Trophoblast cell (in vitro differentiated cells and primary cell): ENCODE measurements around the gene ZNF189.

Source experiments
- DNase-seq, 2 donors: peaks; one replicate each; pipeline ENCODE4 v3.0.0-alpha.2; 2016
- H2AFZ ChIP-seq: 2 replicates; pipeline ENCODE4 v1.6.1; 2013; ENCODE audit warnings: low read length, moderate library complexity, mild to moderate bottlenecking; ENCODE audit not compliant: insufficient read depth, poor library complexity
- H2AK5ac ChIP-seq: 2 replicates; pipeline ENCODE4 v1.6.1; 2013; ENCODE audit warnings: mild to moderate bottlenecking, low read length
- H2BK120ac ChIP-seq: 2 replicates; pipeline ENCODE4 v1.6.1; 2013; ENCODE audit warnings: low read length, mild to moderate bottlenecking, moderate library complexity; ENCODE audit not compliant: insufficient read depth, poor library complexity
- H2BK12ac ChIP-seq: 2 replicates; pipeline ENCODE4 v1.6.1; 2013; ENCODE audit warnings: mild to moderate bottlenecking, low read length, moderate library complexity
- H2BK5ac ChIP-seq: 2 replicates; pipeline ENCODE4 v1.6.1; 2013; ENCODE audit warnings: low read length, low read depth, moderate library complexity, mild to moderate bottlenecking; ENCODE audit not compliant: poor library complexity
- H3K14ac ChIP-seq: 2 replicates; pipeline ENCODE4 v1.6.1; 2013; ENCODE audit warnings: mild to moderate bottlenecking, low read length
- H3K18ac ChIP-seq: 2 replicates; pipeline ENCODE4 v1.6.1; 2013; ENCODE audit warnings: mild to moderate bottlenecking, low read length
- H3K23ac ChIP-seq: 2 replicates; pipeline ENCODE4 v1.6.1; 2013; ENCODE audit warnings: low read length
- H3K27ac ChIP-seq: 2 replicates; pipeline ENCODE4 v1.5.1; 2013; ENCODE audit warnings: low read depth, mild to moderate bottlenecking, inconsistent platforms, low read length, moderate library complexity
- H3K27me3 ChIP-seq: 2 replicates; pipeline ENCODE4 v1.6.1; 2013; ENCODE audit warnings: inconsistent platforms, mild to moderate bottlenecking, low read length, moderate library complexity; ENCODE audit not compliant: insufficient read depth
- H3K36me3 ChIP-seq, 2 experiments: 1 replicate in 1 of 2; 2 replicates in 1 of 2; pipeline ENCODE4 v1.6.1; 2013; ENCODE audit warnings: low read length in 2 of 2, mild to moderate bottlenecking in 2 of 2, moderate library complexity in 1 of 2; ENCODE audit not compliant: insufficient read depth in 2 of 2, control insufficient read depth in 1 of 2
- H3K4ac ChIP-seq: 2 replicates; pipeline ENCODE4 v1.6.1; 2013; ENCODE audit warnings: low read depth, mild to moderate bottlenecking, low read length, moderate library complexity
- H3K4me1 ChIP-seq, 2 experiments: 1 replicate in 1 of 2; 2 replicates in 1 of 2; pipeline ENCODE4 v1.6.1; 2013; ENCODE audit warnings: low read length in 2 of 2, mild to moderate bottlenecking in 2 of 2, moderate library complexity in 1 of 2; ENCODE audit not compliant: insufficient read depth in 2 of 2, control insufficient read depth in 1 of 2
- H3K4me2 ChIP-seq: 2 replicates; pipeline ENCODE4 v1.6.1; 2013; ENCODE audit warnings: inconsistent platforms, mild to moderate bottlenecking, low read length, moderate library complexity
- H3K4me3 ChIP-seq: 2 replicates; pipeline ENCODE4 v1.5.1; 2013; ENCODE audit warnings: mild to moderate bottlenecking, low read depth, low read length, inconsistent platforms
- H3K79me1 ChIP-seq: one replicate; pipeline ENCODE4 v1.6.1; 2013; ENCODE audit warnings: low read length
- H3K79me2 ChIP-seq: 2 replicates; pipeline ENCODE4 v1.6.1; 2013; ENCODE audit warnings: low read length, mild to moderate bottlenecking; ENCODE audit not compliant: control insufficient read depth, insufficient read depth, poor library complexity
- H3K9ac ChIP-seq: 2 replicates; pipeline ENCODE4 v1.6.1; 2013; ENCODE audit warnings: mild to moderate bottlenecking, low read length
- H3K9me3 ChIP-seq: 2 replicates; pipeline ENCODE4 v1.6.1; 2013; ENCODE audit warnings: low read depth, mild to moderate bottlenecking, control low read depth, inconsistent platforms, low read length; ENCODE audit not compliant: insufficient read depth
- H4K12ac ChIP-seq: 2 replicates; pipeline ENCODE4 v1.6.1; 2013; ENCODE audit warnings: low read depth, mild to moderate bottlenecking, low read length, moderate library complexity
- H4K8ac ChIP-seq: 2 replicates; pipeline ENCODE4 v1.6.1; 2013; ENCODE audit warnings: low read depth, mild to moderate bottlenecking, low read length, moderate library complexity
- H4K91ac ChIP-seq: one replicate; pipeline ENCODE4 v1.6.1; 2013; ENCODE audit warnings: low read depth, mild to moderate bottlenecking, low read length, moderate library complexity
- WGBS: extraction: QIAGEN DNeasy Blood & Tissue Kit; methylation state at CpG from one replicate; pipeline ENCODE4 v1.1.7; 2013; ENCODE audit warnings: missing lambda C conversion rate; ENCODE audit not compliant: insufficient read length, insufficient coverage; ENCODE audit errors: extremely low coverage; 5-methylcytosine and 5-hydroxymethylcytosine counted together

Gene ZNF189

DNA sequence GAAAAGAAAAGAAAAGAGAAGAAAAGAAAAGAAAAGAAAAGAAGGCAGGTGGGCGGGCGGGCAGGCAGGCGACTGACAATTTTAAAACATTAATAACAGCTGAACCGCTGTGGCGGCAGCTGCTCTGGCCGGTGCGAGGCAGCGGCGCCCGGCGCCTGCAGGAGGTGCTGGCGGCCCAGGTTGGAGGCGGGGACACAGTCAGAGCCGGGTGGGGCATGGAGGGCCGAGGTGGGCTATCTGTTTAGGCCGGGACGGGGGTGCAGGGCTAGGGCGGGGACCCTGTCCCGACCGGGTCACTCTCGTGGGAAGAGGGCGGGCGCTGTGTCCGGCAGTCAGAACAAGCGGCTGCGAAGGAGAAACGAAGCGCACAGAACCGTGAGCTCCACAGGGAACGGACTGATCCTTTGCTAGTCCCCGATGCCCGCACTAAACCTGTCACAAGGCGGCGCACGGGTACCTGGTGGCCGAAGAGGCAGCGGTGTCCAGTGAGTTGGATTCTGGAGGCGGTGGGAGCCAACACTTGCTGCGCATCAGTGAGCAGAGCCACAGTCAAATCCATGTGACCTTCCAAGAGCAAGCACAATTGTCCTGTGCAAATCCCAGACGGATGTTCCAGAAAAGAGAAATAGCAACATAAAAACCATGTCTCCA, 50.5 kb downstream of the ZNF189 start:
- no peaks in the 10 kb centered on the region for H3K4me1 ChIP-seq

DNA sequence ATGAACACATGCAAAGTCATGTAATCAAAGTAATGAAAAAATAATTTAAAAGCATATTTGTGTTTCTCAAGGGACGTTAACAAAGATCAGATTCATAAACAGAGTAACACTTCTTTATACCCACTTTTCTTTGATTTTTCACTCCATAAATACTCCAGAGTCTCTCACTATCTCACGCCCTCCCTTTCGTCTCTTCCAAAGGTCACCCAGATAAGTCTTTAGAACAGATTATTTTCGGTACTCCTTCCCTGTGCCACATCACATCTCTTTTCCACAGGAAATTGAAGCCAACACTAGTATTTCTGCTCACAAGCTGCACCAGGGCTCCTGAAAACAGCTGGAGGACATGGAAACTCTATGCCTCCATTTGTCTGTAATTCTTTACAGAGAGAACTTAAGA, 52.3 kb downstream of the ZNF189 start:
- H2BK5ac ChIP-seq: no peak overlapping the region
- H3K27me3 ChIP-seq: no peaks in the 10 kb centered on the region
- no CpG with 5 or more reads among the region's 4 CpGs for WGBS
- no peak overlapping the region for H3K9ac ChIP-seq
- H3K79me2 ChIP-seq: no peaks in the 10 kb centered on the region
- H3K4me2 ChIP-seq: no peak overlapping the region
- no peak overlapping the region for H2BK120ac ChIP-seq
- H3K79me1 ChIP-seq: no peaks in the 10 kb centered on the region
- H4K8ac ChIP-seq: no peak overlapping the region
- no peaks in the 10 kb centered on the region for H3K4me1 ChIP-seq
- H3K4ac ChIP-seq: no peak overlapping the region
- H3K4me3 ChIP-seq: no peak overlapping the region
- H2AK5ac ChIP-seq: no peak overlapping the region
- no peak overlapping the region for H3K18ac ChIP-seq
- H4K12ac ChIP-seq: no peak overlapping the region
- H3K9me3 ChIP-seq: peaks cover 5% of the 10 kb centered on the region
- H3K36me3 ChIP-seq: no peaks in the 10 kb centered on the region
- H2BK12ac ChIP-seq: no peak overlapping the region
- no peak overlapping the region for H2AFZ ChIP-seq
- no peak overlapping the region for H3K23ac ChIP-seq
- H4K91ac ChIP-seq: no peak overlapping the region
- DNase-seq: no peak
- no peak overlapping the region for H3K14ac ChIP-seq
- no peak overlapping the region for H3K27ac ChIP-seq

More for the DNA sequence above, 50.5 kb downstream of the ZNF189 start:
- peak; percentile 59 to 75 for DNase-seq
- Histone ChIP-seq H3K18ac (no peak overlapping the region), H4K91ac (no peak overlapping the region), H3K79me2 (no peaks in the 10 kb centered on the region), H3K4me3 (peak overlapping the region; percentile 75), H3K14ac (no peak overlapping the region), H4K8ac (peak overlapping the region; percentile 83), H2BK5ac (no peak overlapping the region), H2AK5ac (no peak overlapping the region), H3K27ac (no peak overlapping the region), H3K9me3 (peaks cover 5% of the 10 kb centered on the region), H3K4ac (no peak overlapping the region), H4K12ac (no peak overlapping the region), H3K23ac (no peak overlapping the region), H3K27me3 (no peaks in the 10 kb centered on the region), H2BK12ac (no peak overlapping the region), H3K9ac (no peak overlapping the region), H2BK120ac (no peak overlapping the region), H2AFZ (peak overlapping the region; percentile 80), H3K4me2 (peak overlapping the region; percentile 67), H3K79me1 (no peaks in the 10 kb centered on the region), H3K36me3 (no peaks in the 10 kb centered on the region)
- no CpG with 5 or more reads among the region's 40 CpGs for WGBS

DNA sequence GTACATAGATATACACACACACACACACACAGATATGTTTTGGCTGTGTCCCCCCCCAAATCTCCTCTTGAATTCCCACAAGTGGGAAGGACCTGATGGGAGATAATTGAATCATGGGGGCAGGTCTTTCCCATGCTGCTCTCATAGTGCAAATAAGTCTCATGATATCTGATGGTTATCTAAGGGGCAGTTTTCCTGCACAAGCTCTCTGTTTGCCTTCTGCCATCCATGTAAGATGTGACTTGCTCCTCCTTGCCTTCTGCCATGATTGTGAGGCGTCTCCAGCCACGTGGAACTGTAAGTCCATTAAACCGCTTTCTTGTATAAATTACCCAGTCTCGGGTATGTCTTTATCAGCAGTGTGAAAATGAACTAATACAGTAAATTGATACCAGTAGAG, 52.8 kb downstream of the ZNF189 start:
- Histone ChIP-seq H3K79me2 (no peaks in the 10 kb centered on the region), H3K9me3 (peaks cover 5% of the 10 kb centered on the region), H3K9ac (no peak overlapping the region), H3K4ac (no peak overlapping the region), H3K79me1 (no peaks in the 10 kb centered on the region), H3K27ac (no peak overlapping the region), H4K8ac (no peak overlapping the region), H4K91ac (no peak overlapping the region), H2AFZ (no peak overlapping the region), H2BK120ac (no peak overlapping the region), H3K23ac (no peak overlapping the region), H2BK5ac (no peak overlapping the region), H2BK12ac (no peak overlapping the region), H3K18ac (no peak overlapping the region), H2AK5ac (no peak overlapping the region), H3K36me3 (no peaks in the 10 kb centered on the region), H3K4me2 (no peak overlapping the region), H3K14ac (no peak overlapping the region), H3K27me3 (no peaks in the 10 kb centered on the region), H3K4me1 (no peaks in the 10 kb centered on the region), H4K12ac (no peak overlapping the region), H3K4me3 (no peak overlapping the region)
- DNase-seq: no peak
- no CpG with 5 or more reads among the region's 4 CpGs for WGBS

DNA sequence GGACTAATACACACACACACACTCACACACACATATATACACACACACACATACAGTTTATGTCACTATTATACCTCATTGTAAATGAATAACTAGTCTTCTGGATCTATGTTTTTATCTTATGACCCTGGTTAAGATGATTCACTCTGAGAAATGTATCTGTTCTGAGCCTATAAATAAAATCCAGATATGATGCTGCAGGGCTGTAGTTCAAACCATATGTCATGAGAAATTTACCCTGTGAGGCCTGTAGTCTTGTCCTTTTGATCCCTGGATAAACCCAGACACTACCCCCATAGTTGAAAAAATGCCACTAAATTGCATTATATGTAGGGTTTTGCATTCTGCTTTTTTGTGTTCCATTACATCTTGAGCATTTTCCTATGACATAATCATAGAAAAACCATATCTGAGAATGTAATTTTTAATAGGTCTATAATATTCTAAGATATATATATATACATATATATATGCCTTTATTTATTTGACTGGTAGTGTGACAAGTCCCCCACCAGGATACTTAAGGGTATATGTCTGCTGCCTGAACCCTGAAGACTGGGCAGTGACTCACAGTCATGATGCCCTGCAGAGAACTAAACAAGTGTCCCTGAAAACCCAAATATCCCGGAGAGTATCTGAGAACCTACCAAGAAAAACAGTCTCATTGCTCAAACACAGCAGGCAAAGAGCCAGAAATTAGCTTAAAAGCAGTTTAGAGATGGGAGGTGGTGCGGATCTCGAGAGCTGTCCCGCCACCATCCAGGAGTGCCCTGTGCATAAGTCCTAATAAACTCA, 55.3 kb downstream of the ZNF189 start:
- H3K18ac ChIP-seq: no peak overlapping the region
- H2BK5ac ChIP-seq: no peak overlapping the region
- no peak overlapping the region for H3K4me2 ChIP-seq
- H3K14ac ChIP-seq: no peak overlapping the region
- no peak overlapping the region for H3K23ac ChIP-seq
- WGBS: no CpG with 5 or more reads among the region's 4 CpGs
- H3K4ac ChIP-seq: no peak overlapping the region
- no peak overlapping the region for H2AK5ac ChIP-seq
- H3K4me1 ChIP-seq: no peaks in the 10 kb centered on the region
- H4K12ac ChIP-seq: no peak overlapping the region
- H3K9me3 ChIP-seq: peaks cover 5% of the 10 kb centered on the region
- H2AFZ ChIP-seq: no peak overlapping the region
- no peaks in the 10 kb centered on the region for H3K79me1 ChIP-seq
- no peak overlapping the region for H2BK120ac ChIP-seq
- H3K27me3 ChIP-seq: no peaks in the 10 kb centered on the region
- no peak overlapping the region for H4K8ac ChIP-seq
- no peak overlapping the region for H4K91ac ChIP-seq
- no peak overlapping the region for H3K9ac ChIP-seq
- no peak overlapping the region for H2BK12ac ChIP-seq
- H3K4me3 ChIP-seq: no peak overlapping the region
- H3K27ac ChIP-seq: no peak overlapping the region
- H3K79me2 ChIP-seq: no peaks in the 10 kb centered on the region
- no peak for DNase-seq
- no peaks in the 10 kb centered on the region for H3K36me3 ChIP-seq
